GM12878 (cell line): ENCODE data around the gene GPC6. TPM values are rescaled to one million over a fixed set of nuclear protein-coding genes. Genes with fewer than 3 reads are reported as not detected.

Source experiments
- ATAC-seq: fragments of 200-7000 bp; cut with Tn5 transposase; 3 replicates; pipeline ENCODE4 v1.9.1; 2020; ENCODE audit warnings: mild to moderate bottlenecking, moderate library complexity
- BruUV-seq: library from RNA; stranded (reverse); fragments of 400-500 nt; replicated peaks from 2 replicates; lab custom pipeline; 2021; lab: Mats Ljungman, UMichigan
- CTCF ChIA-PET: fragments of 300-600 bp; sonication (Branson Sonifier 250); formaldehyde crosslinking; extraction: SDS; loops from one replicate; lab custom pipeline; 2021; ENCODE audit warnings: inconsistent platforms; lab: Yijun Ruan, JAX
- POLR2A ChIA-PET: fragments of 350-600 bp; formaldehyde crosslinking; extraction: SDS; loops from one replicate; lab custom pipeline; 2021; ENCODE audit warnings: inconsistent platforms; lab: Charles Lee
- RAD21 ChIA-PET: fragments of 300-600 bp; sonication (Branson Sonifier 250); formaldehyde crosslinking; loops from one replicate; lab custom pipeline; 2023; ENCODE audit warnings: antibody characterized with exemption; ENCODE audit not compliant: unreplicated experiment; lab: Charles Lee
- SMC1A ChIA-PET: fragments of 300-600 bp; sonication (Branson Sonifier 250); formaldehyde crosslinking; loops from one replicate; lab custom pipeline; 2023; ENCODE audit not compliant: unreplicated experiment, uncharacterized antibody; lab: Charles Lee
- DNase-seq: peaks from one replicate; pipeline ENCODE4 v3.0.0-alpha.2; 2011; ENCODE audit warnings: low read depth, low spot score
- FAIRE-seq: peaks from 3 replicates; lab custom pipeline; 2011; peaks lifted over from hg19 to GRCh38; lab: Jason Lieb, UNC
- H2AFZ ChIP-seq: 2 replicates; pipeline ENCODE4 v1.6.0; 2011; ENCODE audit warnings: low read depth, low read length, control low read depth; ENCODE audit not compliant: control insufficient read depth
- H3K27ac ChIP-seq: 2 replicates; pipeline ENCODE4 v1.5.1; 2011; ENCODE audit warnings: control low read depth; ENCODE audit not compliant: control insufficient read depth, insufficient read depth
- H3K27me3 ChIP-seq, 2 experiments: replicated peaks in 1 of 2; 2 replicates each; pipeline versions ENCODE4 v1.6.0 to v1.6.1; 2011; ENCODE audit warnings: low read length in 1 of 2; ENCODE audit not compliant: control insufficient read depth in 2 of 2, insufficient read depth in 2 of 2
- H3K36me3 ChIP-seq, 2 experiments: 2 replicates each; pipeline ENCODE4 v1.5.1; 2011; ENCODE audit warnings: low read length in 1 of 2; ENCODE audit not compliant: control insufficient read depth in 2 of 2, insufficient read depth in 2 of 2
- H3K4me1 ChIP-seq: 2 replicates; pipeline ENCODE4 v1.6.1; 2011; ENCODE audit warnings: mild to moderate bottlenecking, low read length, moderate library complexity, mixed read lengths; ENCODE audit not compliant: control insufficient read depth, insufficient read depth
- H3K4me2 ChIP-seq: 2 replicates; pipeline ENCODE4 v1.6.0; 2011; ENCODE audit warnings: control low read depth; ENCODE audit not compliant: control insufficient read depth, insufficient read depth
- H3K4me3 ChIP-seq: fragments of 200-600 bp; sonication (generic); 2 replicates; pipeline ENCODE4 v1.5.1; 2016
- H3K79me2 ChIP-seq: 2 replicates; pipeline ENCODE4 v1.6.0; 2011; ENCODE audit warnings: low read length; ENCODE audit not compliant: control insufficient read depth, insufficient read depth
- H3K9ac ChIP-seq: 2 replicates; pipeline ENCODE4 v1.8.0; 2011; ENCODE audit warnings: low read length, control low read depth, mixed read lengths; ENCODE audit not compliant: control insufficient read depth, insufficient read depth
- H3K9me3 ChIP-seq: replicated peaks from 3 replicates; pipeline ENCODE4 v1.5.1; 2011; ENCODE audit warnings: mild to moderate bottlenecking, low read length; ENCODE audit not compliant: control insufficient read depth, insufficient read depth
- H4K20me1 ChIP-seq: 2 replicates; pipeline ENCODE4 v1.6.0; 2011; ENCODE audit not compliant: control insufficient read depth, insufficient read depth
- BCL11A ChIP-seq: IDR thresholded peaks from 2 replicates; pipeline ENCODE4 v1.6.1; 2011; ENCODE audit warnings: low read depth, low read length
- CBFB ChIP-seq: IDR thresholded peaks from 2 replicates; pipeline ENCODE4 v1.6.1; 2016; ENCODE audit warnings: antibody characterized with exemption, low read depth
- CEBPB ChIP-seq, 2 experiments: fragments of 150-350 bp in 1 of 2; IDR thresholded peaks; 2 replicates each; pipeline ENCODE4 v1.6.1; 2012 to 2014; ENCODE audit warnings: low read depth in 2 of 2, low read length in 2 of 2, borderline replicate concordance in 1 of 2, inconsistent platforms in 1 of 2
- CREB1 ChIP-seq: IDR thresholded peaks from 2 replicates; pipeline ENCODE4 v1.6.1; 2012; ENCODE audit warnings: low read depth, mild to moderate bottlenecking, inconsistent platforms
- MEF2B ChIP-seq: fragments of 450-650 bp; IDR thresholded peaks from 2 replicates; pipeline ENCODE4 v1.6.1; 2018; ENCODE audit warnings: mild to moderate bottlenecking, moderate library complexity; ENCODE audit not compliant: partially characterized antibody, poor library complexity, severe bottlenecking
- NBN ChIP-seq: fragments of 450-650 bp; IDR thresholded peaks from 2 replicates; pipeline ENCODE4 v1.6.1; 2016
- NRF1 ChIP-seq: conservative IDR thresholded peaks from 2 replicates; pipeline ENCODE4 v1.6.1; 2011; ENCODE audit warnings: mild to moderate bottlenecking, low read depth, low read length, improper control_type of control experiment
- SREBF1 ChIP-seq: IDR thresholded peaks from 2 replicates; pipeline ENCODE4 v1.6.1; 2012; ENCODE audit warnings: mild to moderate bottlenecking, low read length
- STAT3 ChIP-seq: IDR thresholded peaks from 2 replicates; pipeline ENCODE4 v1.6.1; 2011; ENCODE audit warnings: low read depth, low read length, improper control_type of control experiment
- YBX1 ChIP-seq: fragments of 450-650 bp; IDR thresholded peaks from 2 replicates; pipeline ENCODE4 v1.6.1; 2016; ENCODE audit warnings: antibody characterized with exemption
- ZNF384 ChIP-seq: IDR thresholded peaks from 2 replicates; pipeline ENCODE4 v1.6.1; 2012; ENCODE audit warnings: low read depth, mild to moderate bottlenecking, low read length, improper control_type of control experiment, borderline replicate concordance
- ZSCAN29 ChIP-seq: fragments of 450-650 bp; IDR thresholded peaks from 2 replicates; pipeline ENCODE4 v1.6.1; 2017; ENCODE audit warnings: mild to moderate bottlenecking, moderate library complexity
- WGBS: methylation state at CpG from one replicate; pipeline ENCODE4 v1.1.6; 2016; ENCODE audit warnings: low lambda C conversion rate; ENCODE audit not compliant: insufficient replicate concordance, insufficient coverage; ENCODE audit errors: missing lambda C conversion rate; 5-methylcytosine and 5-hydroxymethylcytosine counted together
- in situ Hi-C: fragments of 300-500 bp; cut with MboI; formaldehyde crosslinking; loops from 9 replicates; pipeline ENCODE4 v1.14.3; 2018; ENCODE audit warnings: mixed read lengths
- intact Hi-C: fragments of 100-400 bp; cut with micrococcal nuclease; formaldehyde crosslinking; loops from one replicate; pipeline ENCODE4 v1.14.2; 2022; ENCODE audit not compliant: unreplicated experiment
- polyA plus RNA-seq, 11 experiments: library from polyadenylated mRNA; depleted of rRNA in 4 of 11; unstranded in 6 of 11; stranded (reverse) in 5 of 11; fragments of >200 nt; fragmentation: Nextera tagmentation in 4 of 11; fragmentation: Illumina TruSeq in 1 of 11; extraction: Ambion mirVana in 4 of 11; extraction: Trizol in 1 of 11; gene quantifications; 1 replicate in 1 of 11; 2 replicates in 10 of 11; pipeline versions ENCODE4 v1.2.1 to v1.2.3, GENCODE V29; 2011 to 2016; ENCODE audit warnings: inconsistent platforms in 2 of 11, missing spikeins in 2 of 11, low read depth in 1 of 11
- total RNA-seq, 4 experiments: library from RNA; depleted of rRNA in 3 of 4; stranded (reverse); fragments of >200 nt in 3 of 4; fragmentation: Illumina TruSeq in 1 of 4; extraction: Trizol in 1 of 4; gene quantifications; 2 replicates each; pipeline versions ENCODE4 v1.2.1 to v1.2.3, GENCODE V29; 2013 to 2021
- TF ChIP-seq, protein P1 (sequence below): fragments of 450-650 bp; IDR thresholded peaks from 2 replicates; pipeline ENCODE4 v1.6.1; 2016; ENCODE audit warnings: mild to moderate bottlenecking
- TF ChIP-seq, protein P2 (sequence below): IDR thresholded peaks from 2 replicates; pipeline ENCODE4 v1.6.1; 2011; ENCODE audit warnings: low read depth, mild to moderate bottlenecking, low read length, moderate library complexity, borderline replicate concordance; ENCODE audit errors: extremely low read depth
- TF ChIP-seq, protein P3 (sequence below): fragments of 450-650 bp; conservative IDR thresholded peaks from 2 replicates; pipeline ENCODE4 v1.6.1; 2017; ENCODE audit warnings: mild to moderate bottlenecking, moderate library complexity

The GPC6 gene
- total and polyA plus RNA-seq, 10 of the 15 experiments (the other 5 are each of a cell fraction or from before 2014, with no cell fraction given): 0.03 to 0.04 (median 0.03) TPM; not detected in 7

DNA sequence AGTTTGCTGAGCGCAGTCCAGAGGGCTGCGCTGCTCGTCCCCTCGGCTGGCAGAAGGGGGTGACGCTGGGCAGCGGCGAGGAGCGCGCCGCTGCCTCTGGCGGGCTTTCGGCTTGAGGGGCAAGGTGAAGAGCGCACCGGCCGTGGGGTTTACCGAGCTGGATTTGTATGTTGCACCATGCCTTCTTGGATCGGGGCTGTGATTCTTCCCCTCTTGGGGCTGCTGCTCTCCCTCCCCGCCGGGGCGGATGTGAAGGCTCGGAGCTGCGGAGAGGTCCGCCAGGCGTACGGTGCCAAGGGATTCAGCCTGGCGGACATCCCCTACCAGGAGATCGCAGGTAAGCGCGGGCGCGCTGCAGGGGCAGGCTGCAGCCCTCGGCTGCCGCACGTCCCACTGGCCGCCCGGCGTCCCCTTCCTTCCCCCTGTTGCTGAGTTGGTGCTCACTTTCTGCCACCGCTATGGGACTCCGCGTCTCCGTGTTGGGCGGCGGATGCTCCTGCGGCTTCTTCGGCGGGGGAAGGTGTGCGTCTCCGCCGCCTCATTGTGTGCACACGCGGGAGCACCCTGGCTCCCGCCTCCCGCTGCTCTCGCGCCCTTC, 772 bp downstream of the GPC6 start:
- no peak overlapping the region for H3K9ac ChIP-seq
- intact Hi-C loops: no loop called here
- CTCF ChIA-PET: no interaction called here
- no peaks in the 10 kb centered on the region for H3K27me3 ChIP-seq
- TF ChIP-seq, protein P1, sequence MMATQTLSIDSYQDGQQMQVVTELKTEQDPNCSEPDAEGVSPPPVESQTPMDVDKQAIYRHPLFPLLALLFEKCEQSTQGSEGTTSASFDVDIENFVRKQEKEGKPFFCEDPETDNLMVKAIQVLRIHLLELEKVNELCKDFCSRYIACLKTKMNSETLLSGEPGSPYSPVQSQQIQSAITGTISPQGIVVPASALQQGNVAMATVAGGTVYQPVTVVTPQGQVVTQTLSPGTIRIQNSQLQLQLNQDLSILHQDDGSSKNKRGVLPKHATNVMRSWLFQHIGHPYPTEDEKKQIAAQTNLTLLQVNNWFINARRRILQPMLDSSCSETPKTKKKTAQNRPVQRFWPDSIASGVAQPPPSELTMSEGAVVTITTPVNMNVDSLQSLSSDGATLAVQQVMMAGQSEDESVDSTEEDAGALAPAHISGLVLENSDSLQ: no peak
- no peak for TF ChIP-seq ZSCAN29
- no peak for TF ChIP-seq CREB1
- no peak for TF ChIP-seq STAT3
- no peak for TF ChIP-seq CEBPB (IDR thresholded peaks at IDR 0.05; ENCODE audit: borderline replicate concordance in 1 of 2, low read depth in 2 of 2, low read length in 2 of 2)
- TF ChIP-seq, protein P2, sequence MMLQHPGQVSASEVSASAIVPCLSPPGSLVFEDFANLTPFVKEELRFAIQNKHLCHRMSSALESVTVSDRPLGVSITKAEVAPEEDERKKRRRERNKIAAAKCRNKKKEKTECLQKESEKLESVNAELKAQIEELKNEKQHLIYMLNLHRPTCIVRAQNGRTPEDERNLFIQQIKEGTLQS: no peak
- TF ChIP-seq CBFB: no peak
- TF ChIP-seq, protein P3, sequence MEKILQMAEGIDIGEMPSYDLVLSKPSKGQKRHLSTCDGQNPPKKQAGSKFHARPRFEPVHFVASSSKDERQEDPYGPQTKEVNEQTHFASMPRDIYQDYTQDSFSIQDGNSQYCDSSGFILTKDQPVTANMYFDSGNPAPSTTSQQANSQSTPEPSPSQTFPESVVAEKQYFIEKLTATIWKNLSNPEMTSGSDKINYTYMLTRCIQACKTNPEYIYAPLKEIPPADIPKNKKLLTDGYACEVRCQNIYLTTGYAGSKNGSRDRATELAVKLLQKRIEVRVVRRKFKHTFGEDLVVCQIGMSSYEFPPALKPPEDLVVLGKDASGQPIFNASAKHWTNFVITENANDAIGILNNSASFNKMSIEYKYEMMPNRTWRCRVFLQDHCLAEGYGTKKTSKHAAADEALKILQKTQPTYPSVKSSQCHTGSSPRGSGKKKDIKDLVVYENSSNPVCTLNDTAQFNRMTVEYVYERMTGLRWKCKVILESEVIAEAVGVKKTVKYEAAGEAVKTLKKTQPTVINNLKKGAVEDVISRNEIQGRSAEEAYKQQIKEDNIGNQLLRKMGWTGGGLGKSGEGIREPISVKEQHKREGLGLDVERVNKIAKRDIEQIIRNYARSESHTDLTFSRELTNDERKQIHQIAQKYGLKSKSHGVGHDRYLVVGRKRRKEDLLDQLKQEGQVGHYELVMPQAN: no peak
- TF ChIP-seq SREBF1: no peak
- TF ChIP-seq BCL11A: no peak
- TF ChIP-seq MEF2B: no peak
- TF ChIP-seq NBN: no peak
- TF ChIP-seq YBX1: no peak
- TF ChIP-seq NRF1: no peak
- TF ChIP-seq ZNF384: no peak
- TF ChIP-seq, all 136 proteins: peak for 0
- DNase-seq: no peak
- Histone ChIP-seq H3K4me3 (no peak overlapping the region), H3K9me3 (no peaks in the 10 kb centered on the region; the same call in 2 of the 3 replicates), H3K4me2 (no peak overlapping the region), H3K4me1 (no peaks in the 10 kb centered on the region), H3K36me3 (no peaks in the 10 kb centered on the region), H4K20me1 (no peaks in the 10 kb centered on the region), H3K79me2 (no peaks in the 10 kb centered on the region), H3K27ac (no peak overlapping the region), H2AFZ (no peak overlapping the region)
- in situ Hi-C loops: no loop called here
- ATAC-seq: no peak
- no peak for FAIRE-seq
- WGBS: 32% methylated on average over 47 of the region's 55 CpGs
- RAD21 ChIA-PET: no interaction called here
- SMC1A ChIA-PET: no interaction called here
- POLR2A ChIA-PET: no interaction called here
- BruUV-seq: no TSS peak
